HEK293 (cell line): ENCODE results near the gene NELL1.

Source experiments
- CTCF ChIA-PET: fragments of 350-600 bp; formaldehyde crosslinking; extraction: SDS; loops from one replicate; lab custom pipeline; 2021; ENCODE audit warnings: antibody characterized with exemption; lab: Yijun Ruan, JAX
- POLR2A ChIA-PET: fragments of 300-600 bp; formaldehyde crosslinking; extraction: SDS; loops from one replicate; lab custom pipeline; 2020; ENCODE audit warnings: antibody characterized with exemption, inconsistent platforms; lab: Yijun Ruan, JAX
- H3K27ac ChIP-seq: fragments of 200-500 bp; sonication (Bioruptor generic); 2 replicates; pipeline ENCODE4 v1.5.1; 2014; ENCODE audit warnings: low read depth, low read length, control low read depth, inconsistent platforms; ENCODE audit errors: extremely low read depth
- H3K36me3 ChIP-seq, 2 experiments: fragments of 200-500 bp in 1 of 2; sonication (Bioruptor generic) in 1 of 2; 1 replicate in 1 of 2; 2 replicates in 1 of 2; pipeline ENCODE4 v1.5.1; 2014 to 2017; ENCODE audit warnings: inconsistent platforms in 2 of 2, low read length in 2 of 2; ENCODE audit not compliant: control insufficient read depth in 2 of 2, insufficient read depth in 1 of 2
- H3K4me1 ChIP-seq: fragments of 200-500 bp; sonication (Bioruptor generic); 2 replicates; pipeline ENCODE4 v1.5.1; 2014; ENCODE audit warnings: mild to moderate bottlenecking, low read length, inconsistent platforms; ENCODE audit not compliant: control insufficient read depth, insufficient read depth
- H3K4me3 ChIP-seq: 2 replicates; pipeline ENCODE4 v1.5.1; 2011; ENCODE audit warnings: low read depth, mild to moderate bottlenecking, control low read depth, low read length, moderate library complexity
- H3K9me3 ChIP-seq: fragments of 200-500 bp; sonication (Bioruptor generic); 2 replicates; pipeline ENCODE4 v1.5.1; 2014; ENCODE audit warnings: low read depth, low read length, inconsistent platforms; ENCODE audit not compliant: control insufficient read depth, insufficient read depth
- MZF1 ChIP-seq: fragments of 450-650 bp; formaldehyde crosslinking; IDR thresholded peaks from 2 replicates; pipeline ENCODE4 v1.5.1; 2017; ENCODE audit warnings: missing biosample characterization, missing genetic modification characterization, borderline replicate concordance
- PRDM1 ChIP-seq: fragments of 450-650 bp; formaldehyde crosslinking; IDR thresholded peaks from 2 replicates; pipeline ENCODE4; 2016; ENCODE audit warnings: missing biosample characterization, missing genetic modification characterization
- SCRT1 ChIP-seq: fragments of 450-650 bp; formaldehyde crosslinking; IDR thresholded peaks from 2 replicates; pipeline ENCODE4 v1.5.1; 2016; ENCODE audit warnings: missing biosample characterization, missing genetic modification characterization, borderline replicate concordance
- ZBTB21 ChIP-seq: fragments of 450-650 bp; formaldehyde crosslinking; IDR thresholded peaks from 2 replicates; pipeline ENCODE4 v1.5.1; 2017; ENCODE audit warnings: missing biosample characterization, missing genetic modification characterization
- ZNF148 ChIP-seq: fragments of 450-650 bp; formaldehyde crosslinking; IDR thresholded peaks from 2 replicates; pipeline ENCODE4 v1.5.0; 2017; ENCODE audit warnings: missing biosample characterization, missing genetic modification characterization, borderline replicate concordance
- ZNF184 ChIP-seq: fragments of 450-650 bp; IDR thresholded peaks from 2 replicates; pipeline ENCODE4 v1.5.1; 2018; ENCODE audit warnings: missing biosample characterization, mild to moderate bottlenecking, missing genetic modification characterization
- ZNF23 ChIP-seq: fragments of 450-650 bp; formaldehyde crosslinking; IDR thresholded peaks from 2 replicates; pipeline ENCODE4 v1.5.1; 2016; ENCODE audit warnings: missing biosample characterization, missing genetic modification characterization, borderline replicate concordance
- ZNF292 ChIP-seq: fragments of 450-650 bp; formaldehyde crosslinking; IDR thresholded peaks from 2 replicates; pipeline ENCODE4 v1.5.1; 2016; ENCODE audit warnings: low read depth, missing biosample characterization, missing genetic modification characterization, borderline replicate concordance
- ZNF302 ChIP-seq: fragments of 450-650 bp; formaldehyde crosslinking; IDR thresholded peaks from 2 replicates; pipeline ENCODE4 v1.5.1; 2016; ENCODE audit warnings: missing biosample characterization, missing genetic modification characterization, low read depth
- ZNF404 ChIP-seq: fragments of 450-650 bp; formaldehyde crosslinking; IDR thresholded peaks from 2 replicates; pipeline ENCODE4 v1.5.1; 2017; ENCODE audit warnings: missing biosample characterization, missing genetic modification characterization
- ZNF518A ChIP-seq: fragments of 450-650 bp; formaldehyde crosslinking; conservative IDR thresholded peaks from 2 replicates; pipeline ENCODE4 v1.5.1; 2016; ENCODE audit warnings: low read depth, missing biosample characterization, missing genetic modification characterization
- ZNF529 ChIP-seq: fragments of 450-650 bp; formaldehyde crosslinking; IDR thresholded peaks from 2 replicates; pipeline ENCODE4 v1.5.1; 2017; ENCODE audit warnings: missing genetic modification characterization, missing biosample characterization; ENCODE audit not compliant: insufficient replicate concordance
- ZNF544 ChIP-seq: fragments of 450-650 bp; formaldehyde crosslinking; IDR thresholded peaks from 2 replicates; pipeline ENCODE4 v1.5.0; 2017; ENCODE audit warnings: missing biosample characterization, missing genetic modification characterization
- ZNF600 ChIP-seq: fragments of 450-650 bp; formaldehyde crosslinking; IDR thresholded peaks from 2 replicates; pipeline ENCODE4 v1.5.1; 2016; ENCODE audit warnings: missing biosample characterization, missing genetic modification characterization
- ZNF658 ChIP-seq: fragments of 450-650 bp; formaldehyde crosslinking; IDR thresholded peaks from 2 replicates; pipeline ENCODE4; 2016; ENCODE audit warnings: missing biosample characterization, missing genetic modification characterization
- ZNF707 ChIP-seq: fragments of 450-650 bp; formaldehyde crosslinking; IDR thresholded peaks from 2 replicates; pipeline ENCODE4 v1.5.1; 2016; ENCODE audit warnings: missing biosample characterization, missing genetic modification characterization
- ZNF747 ChIP-seq: fragments of 450-650 bp; formaldehyde crosslinking; IDR thresholded peaks from 2 replicates; pipeline ENCODE4 v1.5.1; 2016; ENCODE audit warnings: missing biosample characterization, missing genetic modification characterization
- ZNF843 ChIP-seq: fragments of 450-650 bp; formaldehyde crosslinking; IDR thresholded peaks from 2 replicates; pipeline ENCODE4 v1.5.1; 2016; ENCODE audit warnings: missing biosample characterization, missing genetic modification characterization
- ZSCAN18 ChIP-seq: fragments of 450-650 bp; formaldehyde crosslinking; IDR thresholded peaks from 2 replicates; pipeline ENCODE4 v1.5.1; 2016; ENCODE audit warnings: missing biosample characterization, missing genetic modification characterization

Gene NELL1

GRCh38 chr11:21612326-21612725 lies 942.9 kb downstream of the NELL1 start:
- Histone ChIP-seq H3K27ac (no peak overlapping the region), H3K9me3 (no peaks in the 10 kb centered on the region), H3K4me1 (no peaks in the 10 kb centered on the region), H3K4me3 (no peak overlapping the region), H3K36me3 (no peaks in the 10 kb centered on the region)
- CTCF ChIA-PET = interaction anchor here (0.7 kb wide), 1 partner anchor 64 kb away, joined by 5 read pairs; no protein-coding TSS in a partner anchor
- POLR2A ChIA-PET = no interaction called here
- TF ChIP-seq ZNF529 (tag by site-specific recombination) (no peak), ZNF707 (tag by site-specific recombination) (no peak)

GRCh38 chr11:21614961-21615360 lies 945.6 kb downstream of the NELL1 start:
- Histone ChIP-seq H3K36me3 (no peaks in the 10 kb centered on the region), H3K4me1 (no peaks in the 10 kb centered on the region), H3K4me3 (no peak overlapping the region), H3K9me3 (no peaks in the 10 kb centered on the region), H3K27ac (no peak overlapping the region)
- ChIA-PET POLR2A (no interaction called here), CTCF (no interaction called here)
- TF ChIP-seq ZNF747 (tag by site-specific recombination) = no peak
- no peak for TF ChIP-seq ZNF302 (tag by site-specific recombination)
- no peak for TF ChIP-seq ZSCAN18 (tag by site-specific recombination)
- no peak for TF ChIP-seq ZBTB21
- no peak for TF ChIP-seq ZNF544 (tag by site-specific recombination)

GRCh38 chr11:21615955-21616371 lies 946.6 kb downstream of the NELL1 start:
- CTCF ChIA-PET = no interaction called here

More at GRCh38 chr11:21615955-21616371, 946.6 kb downstream of the NELL1 start:
- POLR2A ChIA-PET = no interaction called here
- no peaks in the 10 kb centered on the region for H3K9me3 ChIP-seq
- no peak overlapping the region for H3K27ac ChIP-seq
- H3K4me1 ChIP-seq = no peaks in the 10 kb centered on the region
- H3K36me3 ChIP-seq = no peaks in the 10 kb centered on the region
- H3K4me3 ChIP-seq = no peak overlapping the region
- TF ChIP-seq ZNF544 (tag by site-specific recombination) (no peak), ZNF404 (tag by site-specific recombination) (no peak), ZNF843 (tag by site-specific recombination) (no peak), ZNF148 (no peak), PRDM1 (tag by site-specific recombination) (no peak), MZF1 (no peak), ZNF600 (no peak), ZNF23 (tag by site-specific recombination) (no peak), ZNF292 (no peak), SCRT1 (tag by site-specific recombination) (no peak), ZNF184 (tag by site-specific recombination) (no peak), ZNF658 (tag by site-specific recombination) (no peak), ZNF518A (no peak)
